HG03064 (cell line): ENCODE results near the gene TLK2.
"Not testable (repeated sequence)": the region's sequence is repeated elsewhere in the genome, so short reads cannot be mapped to it uniquely, and the experiment has no call there.

Source experiments
- ATAC-seq: cut with Tn5 transposase; IDR thresholded peaks from one replicate; pipeline ENCODE4 v1.9.1; 2021; ENCODE audit warnings: low read depth; ENCODE audit not compliant: unreplicated experiment

TLK2 gene

DNA sequence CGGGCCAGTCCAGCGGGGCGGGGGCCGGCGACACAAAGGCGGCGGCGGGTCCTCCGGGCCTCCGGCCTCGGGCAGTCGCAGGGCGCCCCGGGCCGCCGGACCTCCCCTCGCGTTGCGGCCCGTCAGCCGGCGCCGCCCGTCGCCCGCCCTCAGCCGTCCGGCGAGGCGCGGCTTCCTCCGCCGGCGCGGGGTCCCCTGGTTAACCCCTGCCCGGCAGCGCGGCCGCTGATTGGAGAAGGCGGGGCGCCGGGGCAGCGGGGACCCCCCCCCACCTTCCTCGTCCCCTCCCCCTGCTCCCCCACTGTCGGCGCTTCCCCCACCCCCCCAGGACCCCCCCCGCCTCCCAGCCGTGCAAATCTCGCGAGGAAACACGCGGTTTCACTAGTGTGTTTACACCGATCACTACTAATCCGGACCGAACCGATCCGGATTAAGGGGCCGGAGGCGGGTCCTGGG lies at the start of gene TLK2:
Gene TLK2 (plus strand): TSS at position 402 of the 456 bp plus-strand sequence. CDS start 2,301 bp downstream, outside the sequence.
- ATAC-seq, result peak; percentile 72

DNA sequence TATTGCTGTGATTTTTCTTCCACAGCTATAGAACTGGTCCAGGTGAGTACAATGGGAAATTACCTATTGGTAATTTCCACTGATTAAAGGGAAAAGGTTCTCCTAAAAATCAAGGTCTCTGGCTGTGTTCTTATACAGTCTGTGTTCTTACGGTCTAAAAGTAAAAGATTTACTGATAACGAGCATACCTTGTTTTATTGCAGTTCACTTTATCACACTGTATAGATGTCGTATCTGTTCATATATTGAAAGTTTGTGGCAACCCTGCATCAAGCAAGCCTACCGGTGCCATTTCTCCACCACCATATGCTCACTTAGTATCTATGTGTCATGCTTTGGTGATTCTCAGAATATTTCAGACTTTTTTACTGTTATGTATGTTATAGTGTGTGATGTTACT lies 43.4 kb upstream of the TLK2 start:
- not testable (repeated sequence) for ATAC-seq

DNA sequence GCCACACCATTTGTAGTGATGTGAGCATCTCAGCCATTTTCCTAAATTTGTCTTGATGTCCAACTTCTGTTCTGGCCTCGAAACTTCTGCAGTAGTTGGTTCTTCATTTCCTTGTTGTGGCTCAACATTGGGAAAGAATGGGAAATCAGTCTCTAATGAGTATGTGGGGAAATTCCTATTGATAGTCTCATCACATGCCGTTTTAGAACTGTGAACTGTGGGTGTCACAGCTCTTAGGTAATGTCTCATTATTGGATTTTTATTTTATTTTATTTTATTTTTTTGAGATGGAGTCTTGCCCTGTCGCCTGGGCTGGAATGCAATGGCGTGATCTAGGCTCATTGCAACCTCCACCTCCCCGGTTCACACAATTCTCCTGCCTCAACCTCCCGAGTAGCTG lies 37.4 kb upstream of the TLK2 start:
- ATAC-seq, result not testable (repeated sequence)

DNA sequence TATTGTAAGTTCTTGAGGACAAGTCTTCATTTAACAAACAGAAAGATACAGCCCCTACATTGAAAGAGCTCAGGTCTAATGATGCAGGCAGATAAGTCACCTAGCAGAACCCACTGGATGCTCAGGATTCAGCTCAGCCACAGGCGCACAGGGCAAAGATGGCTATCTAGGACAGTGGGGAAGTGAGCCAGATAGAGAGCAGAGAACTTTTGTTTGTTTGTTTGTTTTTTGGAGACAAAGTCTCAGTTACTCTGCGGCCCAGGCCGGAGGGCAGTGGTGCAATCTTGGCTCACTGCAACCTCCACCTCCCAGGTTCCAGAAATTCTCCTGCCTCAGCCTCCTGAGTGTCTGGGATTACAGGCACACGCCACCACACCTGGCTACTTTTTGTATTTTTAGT lies 34.6 kb upstream of the TLK2 start:
- ATAC-seq, result no peak

DNA sequence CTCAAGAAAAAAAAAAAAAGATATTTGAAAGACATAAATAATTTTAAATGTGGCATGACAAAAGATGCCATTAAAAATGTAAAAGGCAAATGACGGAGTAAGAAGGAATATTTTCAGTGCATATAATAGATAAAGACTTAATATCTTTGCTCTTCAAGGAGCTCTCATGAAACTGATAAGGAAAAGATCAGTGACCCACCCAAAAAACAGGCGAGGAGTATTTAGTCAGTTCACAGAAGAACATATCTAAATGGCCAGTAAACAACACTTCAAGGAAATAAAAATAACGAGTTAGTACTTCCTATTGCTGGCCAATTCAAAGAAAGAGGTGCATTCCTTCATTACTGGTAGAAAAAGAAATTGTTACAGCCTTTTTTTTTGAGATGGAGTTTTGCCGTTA lies 32.8 kb upstream of the TLK2 start:
- not testable (repeated sequence) for ATAC-seq

DNA sequence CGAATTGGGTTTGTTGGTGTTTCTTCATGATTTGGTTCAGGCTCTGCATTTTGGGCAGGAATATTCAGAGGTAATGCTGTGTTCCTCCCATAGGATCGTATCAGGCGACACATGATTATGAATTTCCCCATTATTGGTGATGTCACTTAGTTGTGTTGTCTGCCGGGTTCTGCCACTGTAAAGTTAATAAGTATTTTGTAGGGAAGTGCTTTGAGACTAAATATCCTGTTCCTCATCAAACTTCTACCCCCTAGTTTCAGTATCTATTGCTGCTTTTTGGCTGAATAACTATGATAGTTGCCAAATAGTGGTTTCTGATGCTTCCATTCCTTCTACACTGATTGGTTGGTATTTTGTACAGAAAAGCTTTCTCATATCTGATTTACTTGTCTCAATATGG lies 26.4 kb upstream of the TLK2 start:
- ATAC-seq, result not testable (repeated sequence)

DNA sequence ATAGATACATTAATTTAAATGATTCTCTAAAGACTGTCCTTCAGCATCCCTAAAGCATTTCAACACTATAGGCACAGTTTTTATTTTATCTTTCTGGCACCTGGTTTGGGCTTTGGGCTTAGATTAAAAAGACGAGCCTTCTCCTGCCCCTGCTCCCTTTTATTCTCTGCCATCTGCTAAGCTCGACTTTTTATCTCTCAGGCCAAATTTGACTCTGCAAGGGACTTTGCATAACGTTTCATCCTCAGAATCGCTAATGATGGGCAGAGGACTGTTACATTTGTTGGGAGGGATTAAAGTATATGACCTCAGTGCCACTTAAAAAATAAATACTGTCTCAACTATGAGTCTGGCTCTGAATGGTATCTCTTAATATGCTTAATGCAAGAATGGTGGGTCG lies 25.6 kb upstream of the TLK2 start:
- not testable (repeated sequence) for ATAC-seq

DNA sequence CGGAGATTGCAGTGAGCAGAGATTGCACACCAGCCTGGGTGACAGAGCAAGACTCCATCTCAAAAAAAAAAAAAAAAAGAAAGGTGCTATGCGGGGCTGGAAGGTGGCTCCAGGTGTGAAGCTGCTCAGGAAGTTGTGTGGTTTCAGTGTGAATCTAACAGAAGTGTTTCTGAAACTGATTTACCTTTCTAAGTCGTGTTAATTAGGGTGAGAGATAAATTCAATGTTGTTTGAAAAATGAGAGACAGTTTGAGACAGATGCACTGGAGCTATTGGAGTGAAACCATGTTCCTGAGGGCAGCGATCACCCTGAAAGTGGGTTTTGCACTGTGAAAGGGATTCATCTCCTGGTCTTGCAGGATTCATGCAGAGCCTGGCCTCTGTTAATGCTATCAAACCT lies 25.0 kb upstream of the TLK2 start:
- peak; percentile 17 for ATAC-seq

DNA sequence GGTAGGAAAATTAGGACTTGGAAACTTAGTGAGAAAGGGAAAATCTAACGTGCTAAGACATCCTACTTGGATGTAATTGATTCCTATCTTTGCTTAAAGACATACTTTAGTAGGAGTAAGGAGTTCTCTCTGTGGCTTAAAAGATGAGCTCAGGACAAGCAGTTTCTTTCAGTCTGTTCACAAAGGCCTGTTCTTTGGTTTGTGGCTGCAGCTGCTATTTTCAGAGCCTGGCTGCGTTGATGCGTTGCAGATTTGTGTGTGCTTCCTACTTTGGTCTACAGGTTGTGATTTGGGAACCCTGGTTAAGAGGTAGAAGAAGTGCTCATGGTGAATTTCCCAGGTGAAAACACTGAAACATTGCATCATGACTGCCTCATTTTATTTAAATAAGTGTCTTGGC lies 24.5 kb upstream of the TLK2 start:
- peak; percentile 56 for ATAC-seq

DNA sequence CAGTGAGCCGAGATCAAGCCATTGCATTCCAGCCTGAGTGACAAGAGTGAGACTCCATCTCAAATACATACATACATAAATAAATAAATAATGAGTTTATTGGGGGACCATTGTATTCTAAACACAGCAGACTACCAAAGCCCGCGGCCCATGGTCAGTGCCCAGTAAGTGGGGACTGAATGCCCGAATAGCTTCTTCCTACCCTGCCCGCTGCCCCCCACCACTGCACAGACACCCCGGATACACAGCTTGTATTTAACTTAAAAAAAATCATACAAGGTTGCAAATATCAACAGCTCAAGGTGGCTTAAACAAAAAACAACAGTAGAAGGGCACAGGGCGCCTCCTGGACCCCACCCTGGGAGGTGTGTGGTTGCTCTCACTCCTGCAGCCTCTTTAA lies 22.6 kb upstream of the TLK2 start:
- no peak for ATAC-seq

DNA sequence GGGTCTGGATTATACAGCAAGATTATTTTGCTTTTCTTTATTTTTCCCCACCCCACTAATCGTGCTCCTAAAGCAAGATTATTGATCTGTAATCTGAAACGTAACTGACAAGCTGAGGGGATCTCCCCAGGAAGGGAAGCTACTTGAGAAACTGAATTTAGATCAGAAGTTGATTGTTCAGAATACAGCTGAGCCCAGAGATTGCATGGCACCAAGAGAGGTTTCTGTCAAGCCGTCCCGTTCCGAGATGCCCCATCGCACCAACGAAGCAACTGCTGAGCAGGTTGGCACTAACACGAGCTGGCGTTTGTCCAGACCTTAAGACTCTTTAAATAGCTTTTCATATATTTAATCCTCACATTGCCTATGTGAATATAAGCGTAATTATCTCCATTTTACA lies 20.1 kb upstream of the TLK2 start:
- not testable (repeated sequence) for ATAC-seq

DNA sequence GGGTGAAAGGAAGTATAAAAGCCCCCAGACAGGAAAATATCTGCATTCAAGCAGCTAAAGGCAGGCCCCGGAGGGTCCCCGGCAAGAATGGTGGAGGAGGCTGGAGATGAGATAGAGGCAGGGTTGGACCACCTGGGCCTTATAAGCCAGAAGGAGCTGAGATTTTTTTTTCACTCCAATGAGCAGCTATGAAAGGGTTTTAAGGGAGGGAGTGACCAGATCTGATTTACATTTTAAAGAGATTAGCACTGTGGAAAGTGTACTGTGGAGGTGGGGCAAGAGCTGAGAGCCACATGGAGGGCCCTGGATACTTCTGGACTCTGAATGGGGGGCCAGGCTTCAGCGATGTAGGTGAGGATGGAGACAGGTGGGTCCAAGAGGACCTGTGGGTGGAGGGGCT lies 14.2 kb upstream of the TLK2 start:
- ATAC-seq, result not testable (repeated sequence)

DNA sequence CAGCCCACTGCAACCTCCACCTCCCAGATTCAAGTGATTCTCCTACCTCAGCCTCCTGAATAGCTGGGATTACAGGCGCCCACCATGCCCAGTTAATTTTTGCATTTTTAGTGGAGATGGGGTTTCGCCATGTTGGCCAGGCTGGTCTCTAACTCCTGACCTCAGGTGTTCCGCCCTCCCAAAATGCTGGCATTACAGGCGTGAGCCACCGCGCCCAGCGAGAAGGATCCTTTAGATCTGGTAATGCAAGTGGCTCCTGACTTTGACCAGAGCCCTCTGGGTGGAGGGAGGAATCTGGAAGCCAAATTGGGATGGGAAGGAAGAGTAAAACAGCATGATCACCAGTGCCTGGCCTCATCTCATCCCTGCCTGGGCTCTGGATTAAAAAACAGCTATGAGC lies 13.4 kb upstream of the TLK2 start:
- ATAC-seq, result not testable (repeated sequence)

DNA sequence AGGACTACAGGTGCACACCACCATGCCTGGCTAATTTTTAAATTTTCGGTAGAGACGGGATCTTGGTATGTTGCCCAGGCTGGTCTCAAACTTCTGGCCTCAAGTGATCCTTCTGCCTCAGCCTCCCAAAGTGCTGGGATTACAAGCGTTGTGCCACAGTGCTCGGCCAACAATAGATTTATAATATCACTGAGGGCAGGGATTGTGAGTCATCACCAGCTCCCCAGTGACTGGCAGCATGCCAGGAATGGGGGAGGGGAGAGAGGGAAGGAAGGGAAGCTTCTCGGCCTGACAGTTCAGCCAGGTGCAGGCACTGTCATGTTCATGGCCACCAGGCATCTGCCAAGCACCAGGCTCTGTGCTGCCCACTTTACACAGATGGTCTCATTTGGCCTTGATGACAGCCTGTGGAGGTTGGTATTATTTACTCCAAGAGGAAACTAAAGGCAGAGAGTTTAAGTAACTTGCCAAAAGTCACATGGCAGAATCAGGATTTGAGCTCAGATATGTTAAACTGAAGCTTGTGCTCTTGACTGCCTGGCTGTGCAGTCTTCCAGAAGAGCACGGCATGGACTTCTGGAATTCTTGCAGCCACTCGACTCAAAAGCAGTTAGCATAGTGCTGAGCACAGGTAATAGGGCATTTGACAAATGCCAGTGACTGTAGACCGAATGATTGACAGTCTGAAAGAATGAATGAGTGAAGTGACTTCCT lies 7.8 kb upstream of the TLK2 start:
- ATAC-seq, result not testable (repeated sequence)

DNA sequence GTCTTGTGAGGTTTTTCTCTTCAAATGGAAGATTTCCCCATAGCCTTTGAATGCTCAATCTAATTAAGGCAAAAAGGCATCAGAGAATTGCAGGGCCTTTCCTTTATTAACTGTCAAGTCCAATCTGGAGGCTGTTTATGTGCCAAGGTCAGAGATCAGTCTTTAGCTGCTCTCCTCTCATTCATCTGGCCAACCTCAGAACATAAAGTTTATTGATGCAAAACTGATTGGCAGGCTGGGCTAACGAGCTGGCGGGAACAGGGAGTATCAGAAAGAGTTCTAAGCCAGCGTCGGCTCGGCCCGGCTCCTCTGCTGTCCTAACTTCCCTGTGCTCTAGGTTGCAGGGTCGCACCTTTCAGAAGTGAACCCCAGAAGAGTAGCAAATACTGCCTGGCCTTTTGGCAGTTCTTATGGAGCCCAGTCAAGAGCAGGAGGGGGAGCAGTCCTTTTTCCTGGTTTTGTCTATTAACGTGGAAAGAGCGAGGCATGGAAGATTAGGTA lies 7.2 kb upstream of the TLK2 start:
- not testable (repeated sequence) for ATAC-seq

DNA sequence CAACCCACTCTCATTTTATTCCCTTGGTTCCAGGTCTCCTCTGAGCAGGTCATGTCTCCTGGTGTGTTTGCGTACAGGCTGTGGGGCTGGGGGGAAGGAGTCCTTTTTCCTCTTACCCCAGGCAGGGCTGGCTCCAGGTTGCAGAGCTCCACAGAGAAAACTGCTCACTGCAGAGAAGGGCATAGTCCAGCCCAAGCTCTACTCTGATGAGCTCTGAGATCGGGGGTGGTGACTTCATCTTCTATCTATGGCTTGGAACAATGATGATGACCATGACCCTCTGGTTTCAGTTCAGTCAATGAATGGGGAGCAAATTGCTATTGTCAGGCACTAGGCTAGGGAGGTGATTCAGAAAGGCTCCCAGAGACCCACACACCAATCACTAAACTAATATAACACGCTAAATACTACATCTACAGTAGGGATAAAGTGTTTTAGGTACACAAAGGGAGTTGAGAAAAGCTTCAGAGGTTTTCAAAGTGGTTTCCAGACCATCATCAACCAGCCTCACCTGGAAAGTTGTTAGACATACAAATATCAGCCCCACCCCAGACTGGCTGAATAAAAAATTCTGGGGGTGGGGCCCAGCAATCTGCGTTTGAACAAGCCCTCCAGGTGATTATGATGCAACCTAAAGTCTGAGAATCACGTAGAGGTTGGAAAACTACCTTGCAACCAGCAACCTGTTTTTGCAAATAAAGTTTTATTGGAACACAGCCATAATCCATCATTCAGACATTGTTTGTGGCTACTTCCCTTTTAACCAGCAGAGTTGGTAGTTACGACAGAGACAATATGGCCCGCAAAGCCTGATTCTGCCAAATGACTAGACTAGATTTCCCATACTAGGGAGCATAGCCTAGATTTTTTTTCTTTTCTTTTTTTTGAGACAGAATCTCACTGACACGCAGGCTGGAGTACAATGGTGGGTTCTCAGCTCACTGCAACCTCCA lies 5.3 kb upstream of the TLK2 start:
- ATAC-seq, result not testable (repeated sequence)

DNA sequence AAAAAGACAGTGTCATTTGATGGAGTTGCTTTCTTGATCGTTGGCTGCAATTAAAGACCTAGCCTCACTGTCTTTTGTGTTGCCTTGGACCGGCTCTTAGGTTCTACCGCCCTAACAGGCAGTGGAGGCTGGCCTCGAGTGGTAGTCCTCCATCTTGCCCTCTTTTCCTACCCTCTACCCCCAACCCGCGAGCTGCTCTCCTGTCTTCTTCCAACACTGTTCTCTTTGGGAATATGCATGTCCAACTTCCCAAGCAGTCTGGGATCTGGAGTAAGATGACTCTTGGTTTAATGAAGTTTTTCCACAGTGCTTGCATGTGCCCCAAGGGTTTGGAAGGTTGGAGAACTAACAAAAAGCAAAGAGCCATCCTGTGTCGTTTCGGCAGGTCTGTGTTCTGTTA lies 1.5 kb upstream of the TLK2 start:
- not testable (repeated sequence) for ATAC-seq

DNA sequence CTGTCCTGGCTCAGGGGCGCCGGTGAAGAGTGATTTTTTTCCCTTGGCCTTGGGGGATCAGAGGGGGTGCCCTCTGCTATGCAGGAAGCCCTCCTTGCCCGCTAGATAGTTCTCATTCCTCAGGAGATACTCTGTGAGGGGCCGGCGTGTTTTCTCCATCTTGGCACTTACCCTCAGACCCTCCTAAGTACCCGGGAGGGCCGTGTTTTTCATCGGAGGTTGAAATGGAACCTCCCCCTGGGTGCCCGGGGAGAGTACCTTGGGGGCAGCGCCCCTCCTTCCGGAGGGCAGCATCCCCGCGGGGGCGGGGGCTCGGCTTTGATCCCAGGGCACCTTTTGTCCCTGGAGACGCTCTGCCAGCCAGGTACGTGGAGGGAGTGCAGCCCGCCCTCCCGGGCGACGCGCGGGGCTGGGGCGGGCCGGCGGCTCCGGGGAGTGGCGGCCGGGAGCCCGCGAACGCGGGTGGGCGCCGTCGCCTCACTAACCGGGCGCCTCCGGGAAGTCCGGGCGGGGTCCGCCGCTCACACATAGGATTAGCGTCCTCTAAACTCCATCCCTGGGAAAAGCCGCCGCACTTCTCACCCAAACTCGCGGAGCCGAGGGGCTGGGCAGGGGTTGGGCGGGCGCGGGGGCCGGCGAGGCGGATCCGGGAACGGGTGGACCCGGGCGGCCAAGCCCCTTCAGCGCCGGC lies 762 bp upstream of the TLK2 start:
- peak; percentile 27 for ATAC-seq

DNA sequence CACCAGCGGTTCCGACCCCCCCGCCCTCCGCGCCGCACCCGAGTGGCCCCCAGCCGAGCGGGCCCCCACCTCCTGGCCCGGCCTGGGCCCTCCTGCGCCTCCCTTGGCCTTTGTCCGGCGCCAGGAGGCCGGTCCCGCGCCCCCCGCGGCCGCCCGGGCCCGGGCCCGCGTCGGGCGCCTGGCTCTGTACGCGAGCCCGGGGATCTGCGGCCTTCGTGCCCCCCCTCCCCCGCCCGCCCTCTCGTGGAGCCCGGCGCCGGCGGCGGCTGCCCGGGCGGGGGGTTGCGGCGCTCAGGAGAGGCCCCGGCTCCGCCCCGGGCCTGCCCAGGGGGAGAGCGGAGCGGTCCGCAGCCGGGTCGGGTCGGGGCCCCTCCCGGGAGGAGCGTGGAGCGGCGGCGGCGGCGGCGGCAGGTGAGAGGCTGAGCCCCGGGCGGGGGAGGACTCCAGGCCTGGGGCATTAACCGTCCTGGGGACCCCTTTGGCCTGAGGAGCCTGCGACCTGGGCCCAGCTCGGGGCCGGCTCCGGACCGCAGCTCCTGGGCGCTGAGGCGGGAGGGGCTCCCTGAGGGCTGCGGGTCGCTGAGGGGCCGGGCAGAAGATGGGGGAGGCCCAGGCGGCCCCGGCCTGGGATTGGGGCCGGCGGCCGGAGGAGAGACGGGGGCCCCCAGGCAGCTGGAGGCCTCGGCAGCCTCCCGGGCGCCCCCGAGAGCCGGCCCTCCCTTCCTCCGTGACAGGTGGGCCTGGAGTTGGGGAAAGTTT lies 434 bp downstream of the TLK2 start:
- peak; percentile 30 for ATAC-seq
